Measurements from ENCODE around the gene HOXD13. TPM values are rescaled to one million over a fixed set of nuclear protein-coding genes. Genes with fewer than 3 reads are reported as not detected.

The HOXD13 gene
- total RNA-seq, 1 experiment from 2014 or later: 0.36 TPM

DNA sequence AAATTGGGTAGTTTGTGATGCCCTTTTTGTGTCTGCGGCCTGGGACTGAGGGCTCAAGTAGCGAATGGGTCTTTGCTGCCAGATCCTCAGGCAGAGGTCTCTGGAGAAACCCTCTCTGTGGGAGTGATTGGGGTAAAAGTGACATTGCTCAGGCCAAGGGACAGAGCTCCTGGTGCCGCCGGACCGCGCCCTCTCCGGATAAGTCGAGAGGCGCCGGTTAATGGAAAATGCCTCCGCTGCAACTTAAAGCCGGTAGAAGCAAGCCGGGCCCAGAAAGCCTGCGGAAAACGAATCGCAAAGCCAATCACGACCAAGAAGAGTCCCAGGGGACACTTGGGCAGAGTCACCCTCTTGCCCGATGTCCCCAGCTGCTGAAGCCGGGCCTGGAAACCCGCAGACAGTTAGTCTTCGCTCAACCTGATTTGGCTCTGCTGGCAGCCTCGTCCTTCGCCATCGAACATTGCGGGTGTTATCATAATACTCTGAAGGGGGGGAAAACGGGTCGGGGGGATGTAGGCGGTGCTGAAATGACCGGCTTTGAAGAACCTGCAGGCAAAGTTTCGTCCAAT, 6.7 kb downstream of the HOXD13 start:
- Histone ChIP-seq H4K20me1 (ENCODE audit: low read length) (no peaks in the 10 kb centered on the region), H2AFZ (ENCODE audit: low read length) (no peak overlapping the region), H3K9me3 (ENCODE audit: low read length) (no peaks in the 10 kb centered on the region), H3K4me3 (ENCODE audit: low read length) (no peak overlapping the region), H3K27me3 (ENCODE audit: low read length) (no peaks in the 10 kb centered on the region), H3K27ac (ENCODE audit: low read length) (no peak overlapping the region), H3K4me2 (ENCODE audit: low read length) (no peak overlapping the region), H3K36me3 (ENCODE audit: low read depth, low read length) (no peaks in the 10 kb centered on the region), H3F3A (ENCODE audit: low read length, unreplicated experiment) (no peaks in the 10 kb centered on the region), H3K9ac (ENCODE audit: low read length) (no peak overlapping the region), H3K79me2 (ENCODE audit: low read length) (no peaks in the 10 kb centered on the region), H3K9me2 (replicated peaks; ENCODE audit: low read length) (no peaks in the 10 kb centered on the region), H3K4me1 (ENCODE audit: insufficient read depth, low read length) (peaks cover 6% of the 10 kb centered on the region)
- DNase-seq (no peak), ATAC-seq (no peak)
- ChIA-PET POLR2A (ENCODE audit: unreplicated experiment) (no interaction called here), CTCF (no interaction called here)
- no peak for TF ChIP-seq EZH2 (IDR thresholded peaks at IDR 0.05; ENCODE audit: low read length, unreplicated experiment)
- no peak for TF ChIP-seq EZH2phosphoT487 (IDR thresholded peaks at IDR 0.05; ENCODE audit: borderline replicate concordance, low read length)
- TF ChIP-seq, protein P1, sequence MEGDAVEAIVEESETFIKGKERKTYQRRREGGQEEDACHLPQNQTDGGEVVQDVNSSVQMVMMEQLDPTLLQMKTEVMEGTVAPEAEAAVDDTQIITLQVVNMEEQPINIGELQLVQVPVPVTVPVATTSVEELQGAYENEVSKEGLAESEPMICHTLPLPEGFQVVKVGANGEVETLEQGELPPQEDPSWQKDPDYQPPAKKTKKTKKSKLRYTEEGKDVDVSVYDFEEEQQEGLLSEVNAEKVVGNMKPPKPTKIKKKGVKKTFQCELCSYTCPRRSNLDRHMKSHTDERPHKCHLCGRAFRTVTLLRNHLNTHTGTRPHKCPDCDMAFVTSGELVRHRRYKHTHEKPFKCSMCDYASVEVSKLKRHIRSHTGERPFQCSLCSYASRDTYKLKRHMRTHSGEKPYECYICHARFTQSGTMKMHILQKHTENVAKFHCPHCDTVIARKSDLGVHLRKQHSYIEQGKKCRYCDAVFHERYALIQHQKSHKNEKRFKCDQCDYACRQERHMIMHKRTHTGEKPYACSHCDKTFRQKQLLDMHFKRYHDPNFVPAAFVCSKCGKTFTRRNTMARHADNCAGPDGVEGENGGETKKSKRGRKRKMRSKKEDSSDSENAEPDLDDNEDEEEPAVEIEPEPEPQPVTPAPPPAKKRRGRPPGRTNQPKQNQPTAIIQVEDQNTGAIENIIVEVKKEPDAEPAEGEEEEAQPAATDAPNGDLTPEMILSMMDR (conservative IDR thresholded peaks at IDR 0.05; ENCODE audit: low read depth, low read length): no peak
- intact Hi-C loops (cut with micrococcal nuclease): loop anchor here (10.0 kb wide), 1 partner anchor 1064 kb away; no protein-coding TSS in a partner anchor
- BruUV-seq (replicated peaks): no TSS peak

DNA sequence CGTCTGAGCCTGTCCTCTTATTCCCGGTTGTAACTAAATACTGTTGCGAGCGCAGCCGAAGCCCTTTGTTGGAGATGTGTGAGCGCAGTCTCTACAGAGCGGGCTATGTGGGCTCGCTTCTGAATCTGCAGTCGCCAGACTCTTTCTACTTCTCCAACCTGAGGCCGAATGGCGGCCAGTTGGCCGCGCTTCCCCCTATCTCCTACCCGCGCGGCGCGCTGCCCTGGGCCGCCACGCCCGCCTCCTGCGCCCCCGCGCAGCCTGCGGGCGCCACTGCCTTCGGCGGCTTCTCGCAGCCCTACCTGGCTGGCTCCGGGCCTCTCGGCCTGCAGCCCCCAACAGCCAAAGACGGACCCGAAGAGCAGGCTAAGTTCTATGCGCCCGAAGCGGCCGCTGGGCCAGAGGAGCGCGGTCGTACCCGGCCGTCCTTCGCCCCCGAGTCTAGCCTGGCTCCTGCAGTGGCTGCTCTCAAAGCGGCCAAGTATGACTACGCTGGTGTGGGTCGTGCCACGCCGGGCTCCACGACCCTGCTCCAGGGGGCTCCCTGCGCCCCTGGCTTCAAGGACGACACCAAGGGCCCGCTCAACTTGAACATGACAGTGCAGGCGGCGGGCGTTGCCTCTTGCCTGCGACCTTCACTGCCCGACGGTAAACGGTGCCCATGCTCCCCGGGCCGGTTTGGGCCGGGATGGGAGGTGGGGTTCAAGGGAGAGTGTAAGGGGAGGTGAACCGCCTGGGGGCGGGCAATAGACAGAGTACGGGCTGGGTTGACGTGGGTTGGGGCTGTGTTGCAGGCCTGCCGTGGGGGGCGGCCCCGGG, 7.4 kb downstream of the HOXD13 start, which contains the start of gene HOXD12:
HOXD12 (plus strand) TSS at position 68 of the 819 bp plus-strand sequence; CDS start at position 75, 7 bp downstream.
- Histone ChIP-seq H3F3A (ENCODE audit: low read length, unreplicated experiment) (no peaks in the 10 kb centered on the region), H3K4me1 (ENCODE audit: insufficient read depth, low read length) (peaks cover 10% of the 10 kb centered on the region), H3K4me2 (ENCODE audit: low read length) (no peak within 1 kb of the TSS), H3K27me3 (ENCODE audit: low read length) (no peaks in the 10 kb centered on the region), H3K36me3 (ENCODE audit: low read depth, low read length) (no peaks in the 10 kb centered on the region), H2AFZ (ENCODE audit: low read length) (no peak within 1 kb of the TSS), H3K4me3 (ENCODE audit: low read length) (no peak within 1 kb of the TSS), H3K9me3 (ENCODE audit: low read length) (no peaks in the 10 kb centered on the region), H3K9ac (ENCODE audit: low read length) (no peak within 1 kb of the TSS), H3K9me2 (replicated peaks; ENCODE audit: low read length) (no peaks in the 10 kb centered on the region), H3K79me2 (ENCODE audit: low read length) (no peaks in the 10 kb centered on the region), H3K27ac (ENCODE audit: low read length) (no peak within 1 kb of the TSS), H4K20me1 (ENCODE audit: low read length) (no peaks in the 10 kb centered on the region)
- BruUV-seq (replicated peaks): no TSS peak
- DNase-seq: no peak
- no peak for TF ChIP-seq EZH2 (IDR thresholded peaks at IDR 0.05; ENCODE audit: low read length, unreplicated experiment)
- no peak for TF ChIP-seq EZH2phosphoT487 (IDR thresholded peaks at IDR 0.05; ENCODE audit: borderline replicate concordance, low read length)
- ChIA-PET CTCF (no interaction called here), POLR2A (ENCODE audit: unreplicated experiment) (no interaction called here)
- no peak for ATAC-seq
- intact Hi-C loops (cut with micrococcal nuclease): loop anchor here (10.0 kb wide), 1 partner anchor 1065 kb away; no protein-coding TSS in a partner anchor

DNA sequence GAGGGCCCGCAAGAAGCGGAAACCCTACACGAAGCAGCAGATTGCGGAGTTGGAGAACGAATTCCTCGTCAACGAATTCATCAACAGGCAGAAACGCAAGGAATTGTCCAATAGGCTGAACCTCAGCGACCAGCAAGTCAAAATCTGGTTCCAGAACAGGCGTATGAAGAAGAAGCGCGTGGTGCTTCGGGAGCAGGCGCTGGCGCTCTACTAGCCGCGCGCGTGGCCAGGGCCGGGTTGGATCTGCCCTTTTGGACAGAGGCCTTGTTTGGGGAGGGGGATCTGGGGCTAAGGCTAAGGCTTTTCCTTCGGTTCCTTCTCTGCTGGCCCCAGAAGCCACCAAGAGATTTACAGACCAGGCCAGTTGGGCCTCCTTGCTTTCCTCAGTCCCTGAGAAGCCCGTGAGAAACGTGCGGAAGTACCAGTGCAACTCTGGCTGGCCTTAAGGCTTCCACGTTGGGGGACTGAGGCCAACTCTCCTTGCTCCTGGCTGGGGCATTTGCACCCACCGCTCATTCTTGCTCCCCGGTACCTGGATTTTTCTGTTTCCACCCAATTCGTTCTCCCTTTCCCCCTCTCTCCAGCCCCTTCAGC, 8.1 kb downstream of the HOXD13 start:
- H3K4me3 ChIP-seq (ENCODE audit: low read length): no peak overlapping the region
- H3K27ac ChIP-seq (ENCODE audit: low read length): no peak overlapping the region
- no peaks in the 10 kb centered on the region for H3K27me3 ChIP-seq (ENCODE audit: low read length)
- DNase-seq: no peak
- no peaks in the 10 kb centered on the region for H4K20me1 ChIP-seq (ENCODE audit: low read length)
- H3F3A ChIP-seq (ENCODE audit: low read length, unreplicated experiment): no peaks in the 10 kb centered on the region
- H3K4me1 ChIP-seq (ENCODE audit: insufficient read depth, low read length): peaks cover 10% of the 10 kb centered on the region
- POLR2A ChIA-PET (ENCODE audit: unreplicated experiment): no interaction called here
- BruUV-seq (replicated peaks): no TSS peak
- no peaks in the 10 kb centered on the region for H3K9me3 ChIP-seq (ENCODE audit: low read length)
- no peak for ATAC-seq
- TF ChIP-seq EZH2phosphoT487 (IDR thresholded peaks at IDR 0.05; ENCODE audit: borderline replicate concordance, low read length) (no peak), EZH2 (IDR thresholded peaks at IDR 0.05; ENCODE audit: low read length, unreplicated experiment) (no peak)
- TF ChIP-seq, protein P1 (conservative IDR thresholded peaks at IDR 0.05; ENCODE audit: low read depth, low read length): no peak
- intact Hi-C loops (cut with micrococcal nuclease): no loop called here
- CTCF ChIA-PET: no interaction called here
- H3K9ac ChIP-seq (ENCODE audit: low read length): no peak overlapping the region
- no peak overlapping the region for H3K4me2 ChIP-seq (ENCODE audit: low read length)
- no peaks in the 10 kb centered on the region for H3K9me2 ChIP-seq (replicated peaks; ENCODE audit: low read length)
- no peaks in the 10 kb centered on the region for H3K36me3 ChIP-seq (ENCODE audit: low read depth, low read length)
- H2AFZ ChIP-seq (ENCODE audit: low read length): no peak overlapping the region
- no peaks in the 10 kb centered on the region for H3K79me2 ChIP-seq (ENCODE audit: low read length)

All from PC-3 (cell line).